H1 (cell line): ENCODE measurements around the gene CMTM2. TPM values are rescaled to one million over a fixed set of nuclear protein-coding genes. Genes with fewer than 3 reads are reported as not detected.
A peak's percentile ranks its signal among the peaks of the same experiment; 100 is the strongest.

ENCODE experiments used
- CTCF ChIA-PET: fragments of 300-600 bp; sonication (Branson Sonifier 250); formaldehyde crosslinking; loops from one replicate; lab custom pipeline; 2021; ENCODE audit not compliant: partially characterized antibody; lab: Charles Lee
- POLR2A ChIA-PET: fragments of 300-600 bp; sonication (Branson Sonifier 250); formaldehyde crosslinking; loops from one replicate; lab custom pipeline; 2021; ENCODE audit warnings: inconsistent platforms; ENCODE audit not compliant: partially characterized antibody; lab: Charles Lee
- DNase-seq, 2 experiments: peaks; one replicate each; pipeline versions ENCODE4 v3.0.0 to v3.0.0-alpha.2; 2010 to 2022; ENCODE audit warnings: low spot score in 2 of 2, low read depth in 1 of 2, mixed read lengths in 1 of 2
- FAIRE-seq: peaks from 2 replicates; lab custom pipeline; 2011; peaks lifted over from hg19 to GRCh38; lab: Jason Lieb, UNC
- H2AFZ ChIP-seq: 2 replicates; pipeline ENCODE4 v1.8.1; 2012; ENCODE audit warnings: low read length, inconsistent platforms
- H2AK5ac ChIP-seq: 2 replicates; pipeline ENCODE4 v1.6.1; 2013; ENCODE audit warnings: low read depth, low read length
- H2BK120ac ChIP-seq: replicated peaks from 2 replicates; pipeline ENCODE3; 2013; ENCODE audit warnings: low read depth, low read length, inconsistent platforms
- H2BK12ac ChIP-seq: 2 replicates; pipeline ENCODE4 v1.6.1; 2013; ENCODE audit warnings: low read depth, low read length
- H2BK15ac ChIP-seq: 2 replicates; pipeline ENCODE4 v1.6.1; 2013; ENCODE audit warnings: low read length
- H2BK20ac ChIP-seq: 2 replicates; pipeline ENCODE4 v1.6.1; 2013; ENCODE audit warnings: low read length
- H2BK5ac ChIP-seq: 2 replicates; pipeline ENCODE4 v1.6.1; 2013; ENCODE audit warnings: low read depth, low read length
- H3K14ac ChIP-seq: 2 replicates; pipeline ENCODE4 v1.6.1; 2013; ENCODE audit warnings: inconsistent platforms; ENCODE audit not compliant: insufficient read length
- H3K18ac ChIP-seq: 2 replicates; pipeline ENCODE4 v1.6.1; 2013; ENCODE audit warnings: low read length; ENCODE audit errors: extremely low read depth
- H3K23ac ChIP-seq: 2 replicates; pipeline ENCODE4 v1.6.1; 2013; ENCODE audit warnings: inconsistent platforms; ENCODE audit not compliant: insufficient read length
- H3K23me2 ChIP-seq: 2 replicates; pipeline ENCODE4 v1.6.1; 2013; ENCODE audit warnings: low read depth, low read length
- H3K27ac ChIP-seq: 2 replicates; pipeline ENCODE4 v1.6.1; 2011; ENCODE audit warnings: low read depth, low read length, inconsistent platforms
- H3K27me3 ChIP-seq, 4 experiments: replicated peaks in 1 of 4; 1 replicate in 1 of 4; 2 replicates in 3 of 4; pipeline versions ENCODE4 v1.6.1 to v1.8.1; 2011 to 2013; ENCODE audit warnings: low read length in 3 of 4, mild to moderate bottlenecking in 3 of 4, inconsistent platforms in 2 of 4, mixed read lengths in 2 of 4, moderate library complexity in 1 of 4; ENCODE audit not compliant: control insufficient read depth in 3 of 4, insufficient read depth in 3 of 4; ENCODE audit errors: extremely low read depth in 1 of 4
- H3K36me3 ChIP-seq, 4 experiments: 2 replicates each; pipeline versions ENCODE4 v1.6.1 to v1.8.1; 2011 to 2013; ENCODE audit warnings: mild to moderate bottlenecking in 4 of 4, low read length in 3 of 4, moderate library complexity in 2 of 4, control low read depth in 1 of 4, inconsistent platforms in 1 of 4; ENCODE audit not compliant: insufficient read depth in 4 of 4, control insufficient read depth in 2 of 4
- H3K4ac ChIP-seq: replicated peaks from 2 replicates; pipeline ENCODE3; 2013; ENCODE audit warnings: low read length, low read depth, mixed read lengths, inconsistent platforms; ENCODE audit not compliant: insufficient read length
- H3K4me1 ChIP-seq, 4 experiments: replicated peaks in 1 of 4; 1 replicate in 1 of 4; 2 replicates in 3 of 4; pipeline versions ENCODE4 v1.6.1 to v1.8.1; 2011 to 2013; ENCODE audit warnings: low read length in 3 of 4, inconsistent platforms in 2 of 4, mixed read lengths in 1 of 4; ENCODE audit not compliant: insufficient read depth in 4 of 4, control insufficient read depth in 3 of 4
- H3K4me2 ChIP-seq, 2 experiments: 2 replicates each; pipeline versions ENCODE4 v1.6.1 to v1.8.1; 2011 to 2013; ENCODE audit warnings: low read depth in 2 of 2, low read length in 2 of 2, control low read depth in 1 of 2, inconsistent platforms in 1 of 2, mild to moderate bottlenecking in 1 of 2; ENCODE audit not compliant: insufficient read depth in 1 of 2
- H3K4me3 ChIP-seq, 4 experiments: fragments of 200-600, 300-600 bp in 1 of 4; sonication (generic), shearing (Covaris generic), sonication (Bioruptor Twin) in 1 of 4; 2 replicates each; pipeline versions ENCODE4 v1.5.1 to v1.8.1; 2011 to 2016; ENCODE audit warnings: low read length in 4 of 4, low read depth in 3 of 4, control low read depth in 2 of 4, inconsistent platforms in 2 of 4, mild to moderate bottlenecking in 2 of 4, mixed read lengths in 1 of 4, moderate library complexity in 1 of 4; ENCODE audit not compliant: insufficient read depth in 2 of 4; ENCODE audit errors: extremely low read depth in 1 of 4
- H3K56ac ChIP-seq: replicated peaks from 2 replicates; pipeline ENCODE3; 2013; ENCODE audit warnings: low read depth, mild to moderate bottlenecking, mixed read lengths, low read length, inconsistent platforms; ENCODE audit not compliant: insufficient read length
- H3K79me1 ChIP-seq: 2 replicates; pipeline ENCODE4 v1.6.1; 2013; ENCODE audit warnings: low read depth, low read length, control low read depth
- H3K79me2 ChIP-seq, 2 experiments: 2 replicates each; pipeline versions ENCODE4 v1.6.1 to v1.8.1; 2012 to 2013; ENCODE audit warnings: low read length in 2 of 2, mild to moderate bottlenecking in 2 of 2, inconsistent platforms in 1 of 2; ENCODE audit not compliant: insufficient read depth in 2 of 2, control insufficient read depth in 1 of 2
- H3K9ac ChIP-seq, 4 experiments: replicated peaks in 1 of 4; 1 replicate in 1 of 4; 2 replicates in 3 of 4; pipeline versions ENCODE4 v1.6.1 to v1.8.1; 2011 to 2013; ENCODE audit warnings: low read depth in 3 of 4, low read length in 3 of 4, control low read depth in 2 of 4, mild to moderate bottlenecking in 2 of 4, moderate library complexity in 2 of 4, inconsistent platforms in 1 of 4; ENCODE audit errors: extremely low read depth in 1 of 4
- H3K9me3 ChIP-seq, 2 experiments: 2 replicates each; pipeline versions ENCODE4 v1.6.1 to v1.8.1; 2012 to 2013; ENCODE audit warnings: mild to moderate bottlenecking in 2 of 2, moderate library complexity in 2 of 2, control low read depth in 1 of 2, inconsistent platforms in 1 of 2, low read depth in 1 of 2, low read length in 1 of 2, mixed read lengths in 1 of 2; ENCODE audit not compliant: insufficient read depth in 2 of 2
- H4K20me1 ChIP-seq, 2 experiments: replicated peaks in 1 of 2; 2 replicates each; pipeline versions ENCODE3 to v1.8.1; 2011 to 2013; ENCODE audit warnings: inconsistent platforms in 2 of 2, low read length in 2 of 2, mild to moderate bottlenecking in 1 of 2; ENCODE audit not compliant: insufficient read depth in 2 of 2, control insufficient read depth in 1 of 2
- H4K5ac ChIP-seq: 2 replicates; pipeline ENCODE4 v1.6.1; 2013; ENCODE audit warnings: low read length, low read depth, mixed read lengths, inconsistent platforms; ENCODE audit not compliant: insufficient read length
- H4K8ac ChIP-seq: 2 replicates; pipeline ENCODE4 v1.8.0; 2013; ENCODE audit warnings: mild to moderate bottlenecking, moderate library complexity, low read length, inconsistent platforms; ENCODE audit not compliant: insufficient read depth; ENCODE audit errors: extremely low read depth
- H4K91ac ChIP-seq: replicated peaks from 2 replicates; pipeline ENCODE3; 2013; ENCODE audit warnings: low read length, mixed read lengths, inconsistent platforms; ENCODE audit not compliant: insufficient read length
- CEBPB ChIP-seq: IDR thresholded peaks from 2 replicates; pipeline ENCODE4 v1.6.1; 2012; ENCODE audit warnings: low read depth, low read length
- RFX5 ChIP-seq: IDR thresholded peaks from 2 replicates; pipeline ENCODE4 v1.6.1; 2011; ENCODE audit warnings: low read depth, low read length, improper control_type of control experiment, borderline replicate concordance
- WGBS, 2 experiments: shearing (Covaris generic) in 1 of 2; methylation state at CpG; one replicate each; pipeline versions ENCODE4 v1.1.6 to v1.1.7; 2013 to 2015; ENCODE audit warnings: low lambda C conversion rate in 2 of 2, mixed read lengths in 2 of 2, inconsistent platforms in 1 of 2, low coverage in 1 of 2, missing lambda C conversion rate in 1 of 2; ENCODE audit not compliant: insufficient replicate concordance in 2 of 2, insufficient coverage in 1 of 2, insufficient read length in 1 of 2; ENCODE audit errors: extremely low coverage in 1 of 2, missing lambda C conversion rate in 1 of 2; 5-methylcytosine and 5-hydroxymethylcytosine counted together
- polyA plus RNA-seq, 7 experiments: library from polyadenylated mRNA; depleted of rRNA in 3 of 7; stranded (reverse) in 5 of 7; unstranded in 2 of 7; fragments of >200 nt in 5 of 7; fragments of 200-250 nt in 2 of 7; gene quantifications; 1 replicate in 5 of 7; 2 replicates in 1 of 7; 4 replicates in 1 of 7; pipeline versions ENCODE4 v1.2.1 to v1.2.3, GENCODE V29; 2011 to 2013; ENCODE audit warnings: missing spikeins in 2 of 7, mixed read lengths in 2 of 7
- total RNA-seq: library from RNA; stranded (reverse); fragmentation: NEBNext Ultra II Directional; extraction: Animal tissue kit (Norgen Biotek cat#: 25700); gene quantifications from 2 replicates; pipeline ENCODE4 v1.2.1, GENCODE V29; 2021

The CMTM2 gene
- total and polyA plus RNA-seq, 2 of the 8 experiments (the other 6 are each of a cell fraction or from before 2014, with no cell fraction given) = not detected

- Histone ChIP-seq H2BK20ac (no peak overlapping the region), H3K4me2 (no peak overlapping the region), H2AK5ac (no peak overlapping the region), H3K4ac (no peak overlapping the region), H2BK120ac (no peak overlapping the region), H3K23me2 (peaks cover 13% of the 10 kb centered on the region), H3K27ac (no peak overlapping the region), H4K20me1 (no peaks in the 10 kb centered on the region), H3K4me1 (peaks cover 0 to 9% (median 7%) of the 10 kb centered on the region in 4 experiments; a peak in 5 of 7 replicates), H3K14ac (no peak overlapping the region), H3K9ac (no peak overlapping the region), H4K5ac (no peak overlapping the region), H3K79me1 (no peaks in the 10 kb centered on the region; the same call in 1 of the 2 replicates), H2AFZ (no peak overlapping the region), H4K8ac (no peak overlapping the region), H3K27me3 (peaks cover 0 to 21% (median 12%) of the 10 kb centered on the region in 4 experiments; a peak in 6 of 7 replicates), H2BK15ac (no peak overlapping the region), H3K36me3 (no peaks in the 10 kb centered on the region; a peak in 1 of 8 replicates), H4K91ac (no peak overlapping the region), H2BK12ac (no peak overlapping the region), H3K9me3 (peaks cover 0 to 4% of the 10 kb centered on the region in 2 experiments; a peak in 1 of 4 replicates), H2BK5ac (no peak overlapping the region), H3K18ac (no peak overlapping the region), H3K4me3 (no peak overlapping the region), H3K79me2 (no peaks in the 10 kb centered on the region), H3K23ac (no peak overlapping the region), H3K56ac (no peak overlapping the region)
- DNase-seq = no peak
- 85% methylated on average over 6 of the region's 6 CpGs; no CpG with 5 or more reads in 1 of the 2 experiments for WGBS, 2 experiments
- no peak for FAIRE-seq
- TF ChIP-seq RFX5 (no peak), CEBPB (peak; percentile 29; the same call in 1 of the 2 replicates)
- ChIA-PET CTCF (interaction anchor here (1.1 to 4.2 kb wide), 2 partner anchors 9 to 35 kb away, joined by 3 to 22 read pairs; partner anchors contain the start of gene CMTM1), POLR2A (no interaction called here)
Observed at GRCh38 chr16:66554495-66554894, 24.8 kb upstream of the CMTM2 start.
